Urinary bladder (tissue), 4 donors: ENCODE measurements around the gene NKAIN4. TPM values are rescaled to one million over a fixed set of nuclear protein-coding genes. Genes with fewer than 3 reads are reported as not detected.

Experiments
- DNase-seq: peaks from one replicate; pipeline ENCODE4 v3.0.0-alpha.2; 2015; ENCODE audit errors: extremely low spot score
- H3K27ac ChIP-seq: one replicate; pipeline ENCODE4 v1.5.1; 2013; ENCODE audit warnings: low read depth, mild to moderate bottlenecking, moderate library complexity
- H3K36me3 ChIP-seq: one replicate; pipeline ENCODE4 v1.6.1; 2013; ENCODE audit warnings: mild to moderate bottlenecking, moderate library complexity; ENCODE audit not compliant: insufficient read depth
- H3K4me1 ChIP-seq: one replicate; pipeline ENCODE4 v1.6.1; 2013; ENCODE audit warnings: mild to moderate bottlenecking, moderate library complexity; ENCODE audit not compliant: insufficient read depth
- H3K4me3 ChIP-seq: one replicate; pipeline ENCODE4 v1.5.1; 2013; ENCODE audit warnings: low read depth, low read length
- WGBS: extraction: QIAGEN DNeasy Blood & Tissue Kit; methylation state at CpG from one replicate; pipeline ENCODE4 v1.1.7; 2013; 5-methylcytosine and 5-hydroxymethylcytosine counted together
- polyA plus RNA-seq: library from polyadenylated mRNA; stranded (reverse); fragments of 200-250 nt; gene quantifications from one replicate; pipeline ENCODE4 v1.2.3, GENCODE V29; 2013
- total RNA-seq: library from RNA; depleted of rRNA; stranded (reverse); fragments of >200 nt; gene quantifications from one replicate; pipeline ENCODE4 v1.2.3, GENCODE V29; 2014
- donor health status: healthy with polysubstance abuse.
- donor health status: healthy.

Gene NKAIN4
- total and polyA plus RNA-seq, 2 donors: 0.23 to 4.0 TPM

DNA sequence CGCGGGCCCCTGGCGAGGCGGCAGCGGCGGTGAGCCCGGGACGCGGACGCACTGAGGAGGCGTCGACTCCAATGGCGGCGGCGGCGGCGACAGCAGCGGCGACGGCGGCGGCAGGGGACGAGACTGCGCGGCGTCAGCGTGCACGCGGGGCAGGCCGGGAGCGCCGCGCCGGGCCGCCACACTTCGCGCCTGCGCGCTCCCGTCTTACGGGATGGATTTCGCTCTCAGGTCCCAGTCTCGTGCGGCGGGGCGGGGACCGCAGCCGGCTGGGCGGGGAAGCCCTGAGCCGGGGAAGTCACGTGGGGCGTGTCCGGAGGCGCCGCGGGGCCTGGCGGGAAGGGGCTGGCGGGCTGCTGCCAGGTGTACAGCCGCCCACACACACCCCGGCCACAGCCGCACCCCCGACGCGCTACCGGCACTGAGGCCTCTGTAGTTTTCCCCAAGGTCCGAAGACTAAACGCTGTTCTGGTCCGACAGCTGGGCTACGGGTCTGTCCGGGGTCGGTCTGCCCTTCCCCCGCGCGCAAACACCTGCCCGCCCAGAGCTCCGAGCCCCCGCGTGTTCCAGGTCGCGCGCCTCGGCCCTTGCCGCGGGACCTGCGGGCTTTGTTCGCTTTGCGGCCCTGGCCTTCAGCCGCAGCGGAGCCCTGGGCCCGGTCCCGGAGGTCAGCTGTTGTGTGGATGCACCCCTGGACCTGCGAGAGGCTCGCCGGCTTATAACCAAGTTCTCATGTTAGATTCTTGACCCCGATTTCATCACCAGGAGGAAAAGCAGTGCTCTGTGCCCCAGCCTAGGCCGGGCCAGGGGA, 38.0 kb downstream of the NKAIN4 start, which contains the start of gene YTHDF1:
YTHDF1 (minus strand) TSS at position 91 of the 808 bp plus-strand sequence. CDS start 239 bp downstream, outside the sequence.
- 1% methylated on average over 96 of the region's 96 CpGs for WGBS
- Histone ChIP-seq H3K4me3 (peak within 1 kb of the TSS; percentile 99), H3K36me3 (no peaks in the 10 kb centered on the region), H3K4me1 (peaks cover 1% of the 10 kb centered on the region), H3K27ac (peak within 1 kb of the TSS; percentile 61)
- DNase-seq: peak; percentile 81

DNA sequence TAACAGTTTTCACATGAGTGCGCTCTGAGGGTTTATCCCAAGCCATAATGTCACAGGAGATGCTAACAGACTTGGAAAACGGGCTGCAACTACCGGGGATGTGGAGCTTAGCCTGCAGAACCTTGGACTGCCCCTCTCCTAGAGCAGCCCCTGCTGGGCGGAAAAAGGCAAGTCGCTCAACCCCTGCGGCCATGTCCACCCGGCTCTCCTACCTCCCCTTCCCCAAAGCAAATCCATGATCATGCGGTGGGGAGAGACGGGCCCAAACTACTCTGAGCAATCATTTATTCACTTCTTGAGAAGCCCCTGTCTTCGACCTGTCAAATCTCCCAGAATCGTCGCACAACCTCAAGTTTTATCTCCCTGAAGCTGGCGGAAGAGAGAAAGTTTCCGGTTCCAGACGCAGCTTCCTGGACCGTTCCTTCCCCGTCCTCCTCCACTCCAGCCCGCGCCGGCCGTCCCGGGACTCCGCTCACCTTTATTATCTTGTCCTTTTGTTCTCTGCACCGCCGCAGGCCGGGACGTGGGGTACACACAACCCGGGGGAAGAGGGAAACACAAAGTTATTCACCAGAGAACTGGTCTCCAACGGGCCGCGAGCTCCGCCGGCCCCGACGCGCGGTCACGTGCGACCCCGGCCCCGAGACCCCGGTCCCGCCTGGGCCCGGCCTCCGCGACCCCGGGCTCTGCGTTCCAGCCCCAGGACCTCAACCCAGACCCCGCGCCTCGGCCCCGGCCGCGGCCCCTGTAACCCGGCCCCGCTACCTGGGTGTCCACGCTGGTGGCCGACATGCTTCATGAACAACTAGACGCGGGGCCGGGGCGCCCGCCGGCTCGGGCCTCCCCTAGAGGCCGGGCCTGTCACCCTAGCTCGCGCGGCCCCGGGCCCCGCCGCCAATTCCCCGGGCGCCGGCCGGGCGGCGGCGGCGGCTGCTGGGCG, 38.9 kb downstream of the NKAIN4 start:
- WGBS: 2% methylated on average over 81 of the region's 81 CpGs
- Histone ChIP-seq H3K4me1 (peaks cover 1% of the 10 kb centered on the region), H3K36me3 (no peaks in the 10 kb centered on the region), H3K27ac (peak overlapping the region; percentile 61), H3K4me3 (peak overlapping the region; percentile 99)
- no peak for DNase-seq

DNA sequence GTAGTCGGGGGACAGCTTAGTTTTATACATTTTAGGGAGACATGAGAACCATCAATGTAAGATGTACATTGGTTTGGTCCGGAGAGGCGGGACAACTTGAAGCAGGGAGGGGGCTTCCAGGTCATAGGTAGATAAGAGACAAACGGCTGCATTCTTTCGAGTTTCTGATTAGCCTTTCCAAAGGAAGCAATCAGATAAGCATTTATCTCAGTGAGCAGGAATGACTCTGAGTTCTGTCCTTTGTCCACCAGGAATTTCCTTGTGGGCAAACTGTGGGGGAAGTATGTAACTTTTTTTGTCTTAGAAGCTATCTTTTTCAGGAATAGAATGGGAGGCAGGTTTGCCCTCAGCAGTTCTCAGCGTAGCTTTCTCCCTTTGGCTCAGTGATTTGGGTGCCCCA, 39.7 kb downstream of the NKAIN4 start:
- H3K36me3 ChIP-seq: no peaks in the 10 kb centered on the region
- DNase-seq: no peak
- H3K4me1 ChIP-seq: peaks cover 1% of the 10 kb centered on the region
- 78% methylated on average over 6 of the region's 6 CpGs for WGBS
- H3K4me3 ChIP-seq: no peak overlapping the region
- H3K27ac ChIP-seq: no peak overlapping the region

GRCh38 chr20:63212792-63213191, 41.5 kb downstream of the NKAIN4 start:
- H3K4me3 ChIP-seq: no peak overlapping the region
- H3K4me1 ChIP-seq: peaks cover 1% of the 10 kb centered on the region
- no peaks in the 10 kb centered on the region for H3K36me3 ChIP-seq
- no peak overlapping the region for H3K27ac ChIP-seq
- 90% methylated on average over 5 of the region's 5 CpGs for WGBS
- no peak for DNase-seq

DNA sequence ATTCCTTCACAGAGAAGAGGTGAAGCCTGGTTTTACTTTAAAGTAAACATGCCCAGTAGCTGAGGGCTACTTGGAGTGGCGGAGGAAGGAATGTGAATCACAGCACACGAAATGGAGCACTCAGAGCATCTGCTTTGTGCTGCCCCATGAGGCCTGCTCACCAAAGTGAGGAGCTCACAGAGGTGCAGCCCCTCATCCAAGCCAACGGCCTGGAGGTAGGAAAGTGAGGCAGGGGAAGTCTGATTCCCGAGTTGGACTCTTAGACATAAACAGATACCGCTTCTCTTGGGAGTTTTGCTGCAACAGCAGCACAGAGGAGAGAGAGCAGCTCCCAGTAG, 41.9 kb downstream of the NKAIN4 start:
- no peak for DNase-seq
- H3K27ac ChIP-seq: no peak overlapping the region
- H3K4me1 ChIP-seq: peaks cover 1% of the 10 kb centered on the region
- H3K4me3 ChIP-seq: no peak overlapping the region
- no peaks in the 10 kb centered on the region for H3K36me3 ChIP-seq
- 78% methylated on average over 5 of the region's 5 CpGs for WGBS

GRCh38 chr20:63210011-63210605, 44.2 kb downstream of the NKAIN4 start:
- WGBS: 81% methylated on average over 11 of the region's 11 CpGs
- no peak for DNase-seq
- H3K4me1 ChIP-seq: no peaks in the 10 kb centered on the region
- H3K27ac ChIP-seq: no peak overlapping the region
- no peak overlapping the region for H3K4me3 ChIP-seq
- H3K36me3 ChIP-seq: no peaks in the 10 kb centered on the region

DNA sequence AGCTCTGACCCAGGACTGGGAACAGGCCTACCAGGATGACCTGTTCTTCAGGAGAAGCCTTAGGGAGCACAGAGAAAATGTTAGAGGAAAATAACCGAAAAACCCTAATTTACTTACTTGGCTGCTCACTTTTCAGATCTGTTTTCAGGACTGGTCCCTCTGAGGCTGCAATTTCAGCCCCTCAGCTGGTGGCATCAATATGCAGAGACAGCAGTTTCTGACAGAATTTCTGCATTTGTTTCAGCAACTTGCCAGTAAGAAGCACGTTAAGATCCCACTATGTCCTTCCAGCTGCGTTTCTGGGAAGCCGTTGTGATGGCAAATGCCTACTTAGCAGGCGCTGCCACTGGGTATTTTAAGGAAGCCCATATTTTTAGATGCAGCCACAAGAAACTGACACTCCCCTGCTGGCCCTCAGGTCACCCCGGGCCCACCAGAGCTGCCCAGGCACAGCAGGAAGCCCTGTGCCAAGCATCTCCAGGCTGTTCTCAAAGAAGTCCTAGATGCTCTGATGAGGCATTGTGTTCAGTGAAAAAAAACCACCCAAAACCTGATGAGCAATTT, 45.8 kb downstream of the NKAIN4 start:
- no peaks in the 10 kb centered on the region for H3K4me1 ChIP-seq
- H3K4me3 ChIP-seq: no peak overlapping the region
- no peak overlapping the region for H3K27ac ChIP-seq
- WGBS: 87% methylated on average over 6 of the region's 6 CpGs
- DNase-seq: no peak
- peaks cover 2% of the 10 kb centered on the region for H3K36me3 ChIP-seq

- WGBS: 73% methylated on average over 11 of the region's 11 CpGs
- peaks cover 5% of the 10 kb centered on the region for H3K36me3 ChIP-seq
- no peak overlapping the region for H3K27ac ChIP-seq
- no peak overlapping the region for H3K4me3 ChIP-seq
- no peak for DNase-seq
- H3K4me1 ChIP-seq: no peaks in the 10 kb centered on the region
Observed at GRCh38 chr20:63206878-63207277, 47.4 kb downstream of the NKAIN4 start.

DNA sequence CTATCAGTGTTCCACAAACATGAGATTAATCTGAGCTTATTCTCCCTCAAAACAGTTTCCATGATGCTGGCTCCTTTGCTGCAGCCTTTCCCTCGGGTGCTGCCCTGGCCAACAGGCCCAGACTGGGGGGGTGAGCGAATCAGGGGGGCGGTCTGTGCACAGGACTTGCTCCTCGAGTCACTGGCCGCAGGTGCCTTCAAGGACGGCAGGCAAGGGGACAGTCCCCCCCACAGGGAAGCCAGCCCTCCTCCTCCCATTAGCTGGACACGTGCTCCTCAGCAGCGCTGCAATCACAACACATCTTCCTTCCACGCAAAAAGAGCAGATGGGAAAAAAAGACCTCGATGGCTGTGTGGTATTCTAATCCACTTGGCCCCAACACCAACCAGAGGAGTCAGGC, 48.4 kb downstream of the NKAIN4 start:
- H3K27ac ChIP-seq: no peak overlapping the region
- no peaks in the 10 kb centered on the region for H3K4me1 ChIP-seq
- H3K4me3 ChIP-seq: no peak overlapping the region
- 77% methylated on average over 10 of the region's 10 CpGs for WGBS
- H3K36me3 ChIP-seq: peaks cover 5% of the 10 kb centered on the region
- DNase-seq: no peak

GRCh38 chr20:63204362-63204761, 49.9 kb downstream of the NKAIN4 start:
- 93% methylated on average over 5 of the region's 5 CpGs for WGBS
- DNase-seq: no peak
- Histone ChIP-seq H3K4me1 (no peaks in the 10 kb centered on the region), H3K4me3 (no peak overlapping the region), H3K27ac (no peak overlapping the region), H3K36me3 (peaks cover 5% of the 10 kb centered on the region)

DNA sequence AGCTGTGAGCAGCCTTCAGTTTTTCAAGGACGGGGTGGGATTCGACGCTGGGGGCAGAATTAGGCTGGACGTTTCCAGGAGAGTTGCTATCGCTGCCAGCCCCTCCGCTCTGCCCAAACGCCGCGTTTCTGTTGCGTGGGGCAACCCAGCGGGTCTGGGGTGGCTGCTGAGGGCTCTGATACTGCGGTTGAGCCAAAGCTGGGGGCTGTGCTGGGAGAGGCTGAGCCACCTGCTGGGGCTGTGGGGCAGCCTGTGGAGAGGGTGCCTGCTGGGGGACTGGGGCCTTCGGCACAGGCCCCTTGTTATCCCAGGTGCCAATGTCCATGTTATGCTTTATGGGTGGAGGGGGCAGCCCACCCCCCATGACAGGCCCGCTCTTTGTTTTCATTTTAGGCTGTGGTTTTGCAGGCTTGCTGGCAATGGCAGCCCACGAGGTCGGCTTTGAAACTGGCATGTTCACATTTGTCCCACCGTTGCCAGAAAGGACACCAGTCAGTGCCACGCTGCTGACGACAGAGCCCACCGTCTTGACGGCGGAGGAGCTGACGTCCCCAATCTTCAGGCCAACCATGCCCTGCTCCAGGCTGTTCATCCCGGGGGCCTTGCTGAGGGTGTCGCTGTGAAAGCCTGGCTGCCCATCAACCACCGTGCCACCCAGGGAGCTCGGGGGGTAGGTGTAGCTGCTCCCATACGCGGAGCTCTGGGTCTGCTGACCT, 51.3 kb downstream of the NKAIN4 start:
- Histone ChIP-seq H3K4me1 (no peaks in the 10 kb centered on the region), H3K36me3 (peaks cover 5% of the 10 kb centered on the region), H3K27ac (no peak overlapping the region), H3K4me3 (no peak overlapping the region)
- WGBS: 93% methylated on average over 29 of the region's 29 CpGs
- DNase-seq: no peak

GRCh38 chr20:63202021-63202420, 52.2 kb downstream of the NKAIN4 start:
- Histone ChIP-seq H3K4me1 (no peaks in the 10 kb centered on the region), H3K4me3 (no peak overlapping the region), H3K36me3 (peaks cover 5% of the 10 kb centered on the region), H3K27ac (no peak overlapping the region)
- no peak for DNase-seq
- 89% methylated on average over 17 of the region's 17 CpGs for WGBS

GRCh38 chr20:63198606-63199005, 55.7 kb downstream of the NKAIN4 start:
- 65% methylated on average over 7 of the region's 7 CpGs for WGBS
- Histone ChIP-seq H3K4me3 (no peak overlapping the region), H3K27ac (no peak overlapping the region), H3K4me1 (no peaks in the 10 kb centered on the region), H3K36me3 (peaks cover 3% of the 10 kb centered on the region)
- DNase-seq: no peak
